ENCODE measurements around the gene GRIFIN. TPM values are rescaled to one million over a fixed set of nuclear protein-coding genes. Genes with fewer than 3 reads are reported as not detected.

Gene GRIFIN
- total RNA-seq, 2 experiments from 2014 or later: not detected

GRCh38 chr7:2523941-2524807 is 48.0 kb upstream of the GRIFIN start:
- intact Hi-C loops (cut with micrococcal nuclease; ENCODE audit: unreplicated experiment): no loop called here
- Histone ChIP-seq H3K27ac (ENCODE audit: low read depth, low read length, poor library complexity, severe bottlenecking) (no peak overlapping the region), H3K4me3 (ENCODE audit: low read depth, low read length, poor library complexity, severe bottlenecking) (no peak overlapping the region), H3K9me3 (ENCODE audit: low read length) (no peaks in the 10 kb centered on the region), H3K4me1 (ENCODE audit: insufficient read depth, low read length, poor library complexity, severe bottlenecking) (peaks cover 30% of the 10 kb centered on the region), H4K20me1 (ENCODE audit: insufficient read depth, low read length) (no peaks in the 10 kb centered on the region), H3K79me2 (ENCODE audit: insufficient read depth, low read depth, low read length) (no peaks in the 10 kb centered on the region), H3K9me2 (ENCODE audit: insufficient read depth, low read length) (no peaks in the 10 kb centered on the region), H2AFZ (ENCODE audit: low read length) (no peak overlapping the region), H3K36me3 (ENCODE audit: insufficient read depth, low read length) (no peaks in the 10 kb centered on the region), H3K4me2 (ENCODE audit: low read length) (no peak overlapping the region)
- POLR2A ChIA-PET: interaction anchor here (0.6 kb wide), 2 partner anchors 186 to 369 kb away, joined by 3 to 6 read pairs; no protein-coding TSS in a partner anchor
- DNase-seq (ENCODE audit: low spot score): no peak
- TF ChIP-seq EZH2phosphoT487 (IDR thresholded peaks at IDR 0.05; ENCODE audit: borderline replicate concordance, low read depth, low read length): no peak
- TF ChIP-seq CTCF (conservative IDR thresholded peaks at IDR 0.05; ENCODE audit: low read length): no peak
- CTCF ChIA-PET (ENCODE audit: unreplicated experiment): no interaction called here
- BruUV-seq (replicated peaks): no TSS peak

- H3K36me3 ChIP-seq (ENCODE audit: insufficient read depth, low read length): no peaks in the 10 kb centered on the region
- H3K4me1 ChIP-seq (ENCODE audit: insufficient read depth, low read length, poor library complexity, severe bottlenecking): peaks cover 30% of the 10 kb centered on the region
- no peak overlapping the region for H3K4me3 ChIP-seq (ENCODE audit: low read depth, low read length, poor library complexity, severe bottlenecking)
- H3K4me2 ChIP-seq (ENCODE audit: low read length): no peak overlapping the region
- TF ChIP-seq CTCF (conservative IDR thresholded peaks at IDR 0.05; ENCODE audit: low read length): no peak
- TF ChIP-seq EZH2phosphoT487 (IDR thresholded peaks at IDR 0.05; ENCODE audit: borderline replicate concordance, low read depth, low read length): no peak
- no peaks in the 10 kb centered on the region for H4K20me1 ChIP-seq (ENCODE audit: insufficient read depth, low read length)
- intact Hi-C loops (cut with micrococcal nuclease; ENCODE audit: unreplicated experiment): no loop called here
- ChIA-PET POLR2A (no interaction called here), CTCF (ENCODE audit: unreplicated experiment) (no interaction called here)
- H3K9me3 ChIP-seq (ENCODE audit: low read length): no peaks in the 10 kb centered on the region
- no peaks in the 10 kb centered on the region for H3K9me2 ChIP-seq (ENCODE audit: insufficient read depth, low read length)
- no peak overlapping the region for H2AFZ ChIP-seq (ENCODE audit: low read length)
- H3K27ac ChIP-seq (ENCODE audit: low read depth, low read length, poor library complexity, severe bottlenecking): no peak overlapping the region
- no TSS peak for BruUV-seq (replicated peaks)
- H3K79me2 ChIP-seq (ENCODE audit: insufficient read depth, low read depth, low read length): no peaks in the 10 kb centered on the region
- DNase-seq (ENCODE audit: low spot score): no peak
These were observed 47.3 kb upstream of the GRIFIN start for GRCh38 chr7:2523461-2523936.
